COLO829 (cell line): Measurements from ENCODE around the gene DPP4.
"Not testable (repeated sequence)": the region's sequence is repeated elsewhere in the genome, so short reads cannot be mapped to it uniquely, and the experiment has no call there.

Experiments
- DNase-seq: peaks from one replicate; pipeline ENCODE4 v3.0.0; 2012; ENCODE audit warnings: low spot score

The DPP4 gene

GRCh38 chr2:162057426-162057825 is 16.6 kb downstream of the DPP4 start:
- no peak for DNase-seq

GRCh38 chr2:162056796-162057399 is 17.1 kb downstream of the DPP4 start:
- DNase-seq: no peak

GRCh38 chr2:162053808-162054155 is 20.2 kb downstream of the DPP4 start:
- DNase-seq: no peak

- no peak for DNase-seq
Observed at GRCh38 chr2:162053066-162053807, 20.8 kb downstream of the DPP4 start.

GRCh38 chr2:162050513-162050961 is 23.5 kb downstream of the DPP4 start:
- no peak for DNase-seq

GRCh38 chr2:162049089-162049488 is 24.9 kb downstream of the DPP4 start:
- not testable (repeated sequence) for DNase-seq

GRCh38 chr2:162044586-162044985 is 29.4 kb downstream of the DPP4 start:
- DNase-seq: no peak

- no peak for DNase-seq
Observed at GRCh38 chr2:162043132-162043531, 30.9 kb downstream of the DPP4 start.

- no peak for DNase-seq
Observed at GRCh38 chr2:162041485-162041884, 32.5 kb downstream of the DPP4 start.

GRCh38 chr2:162038725-162039124 is 35.3 kb downstream of the DPP4 start:
- DNase-seq: no peak

GRCh38 chr2:162037886-162038285 is 36.1 kb downstream of the DPP4 start:
- peak; percentile 73 for DNase-seq

- no peak for DNase-seq
Observed at GRCh38 chr2:162037028-162037795, 36.8 kb downstream of the DPP4 start.

GRCh38 chr2:162035981-162036380 is 38.0 kb downstream of the DPP4 start:
- no peak for DNase-seq

GRCh38 chr2:162030363-162031190 is 43.4 kb downstream of the DPP4 start:
- no peak for DNase-seq

- DNase-seq: peak; percentile 75
Observed at GRCh38 chr2:162029287-162029901, 44.6 kb downstream of the DPP4 start.

GRCh38 chr2:162028511-162028910 is 45.5 kb downstream of the DPP4 start:
- DNase-seq: no peak

GRCh38 chr2:162025121-162025911 is 48.7 kb downstream of the DPP4 start:
- DNase-seq: no peak

GRCh38 chr2:162022290-162022945 is 51.6 kb downstream of the DPP4 start:
- peak; percentile 31 for DNase-seq

- DNase-seq: no peak
Observed at GRCh38 chr2:162021516-162022058, 52.4 kb downstream of the DPP4 start.

- DNase-seq: no peak
Observed at GRCh38 chr2:162018530-162018929, 55.5 kb downstream of the DPP4 start.
